ENCODE results near the gene ARL4A. TPM values are rescaled to one million over a fixed set of nuclear protein-coding genes. Genes with fewer than 3 reads are reported as not detected.

Gene ARL4A
- total and polyA plus RNA-seq, 9 of the 15 experiments (the other 6 are each of a cell fraction or from before 2014, with no cell fraction given) = 118 to 688 (median 172) TPM

DNA sequence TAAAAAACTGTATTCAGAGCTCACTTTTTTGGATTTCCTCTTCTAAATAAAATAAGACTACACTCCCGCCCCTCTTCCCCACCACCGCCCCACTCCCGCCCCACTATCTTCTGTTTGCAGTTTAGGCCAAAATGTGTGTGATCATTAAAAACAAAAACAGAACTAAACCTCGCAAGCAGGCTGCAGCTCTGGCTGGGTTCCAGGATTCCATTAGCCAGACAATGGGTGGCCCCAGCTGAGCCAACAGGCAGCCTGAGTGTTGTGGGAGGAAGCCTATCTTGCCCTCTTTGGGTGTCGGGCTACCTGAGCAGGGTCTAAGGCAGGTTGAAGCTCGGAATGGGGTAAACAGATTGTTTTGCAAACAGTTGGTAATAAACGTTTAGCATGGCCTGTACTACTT is 41.7 kb downstream of the ARL4A start (continued):
- TF ChIP-seq, protein P1, sequence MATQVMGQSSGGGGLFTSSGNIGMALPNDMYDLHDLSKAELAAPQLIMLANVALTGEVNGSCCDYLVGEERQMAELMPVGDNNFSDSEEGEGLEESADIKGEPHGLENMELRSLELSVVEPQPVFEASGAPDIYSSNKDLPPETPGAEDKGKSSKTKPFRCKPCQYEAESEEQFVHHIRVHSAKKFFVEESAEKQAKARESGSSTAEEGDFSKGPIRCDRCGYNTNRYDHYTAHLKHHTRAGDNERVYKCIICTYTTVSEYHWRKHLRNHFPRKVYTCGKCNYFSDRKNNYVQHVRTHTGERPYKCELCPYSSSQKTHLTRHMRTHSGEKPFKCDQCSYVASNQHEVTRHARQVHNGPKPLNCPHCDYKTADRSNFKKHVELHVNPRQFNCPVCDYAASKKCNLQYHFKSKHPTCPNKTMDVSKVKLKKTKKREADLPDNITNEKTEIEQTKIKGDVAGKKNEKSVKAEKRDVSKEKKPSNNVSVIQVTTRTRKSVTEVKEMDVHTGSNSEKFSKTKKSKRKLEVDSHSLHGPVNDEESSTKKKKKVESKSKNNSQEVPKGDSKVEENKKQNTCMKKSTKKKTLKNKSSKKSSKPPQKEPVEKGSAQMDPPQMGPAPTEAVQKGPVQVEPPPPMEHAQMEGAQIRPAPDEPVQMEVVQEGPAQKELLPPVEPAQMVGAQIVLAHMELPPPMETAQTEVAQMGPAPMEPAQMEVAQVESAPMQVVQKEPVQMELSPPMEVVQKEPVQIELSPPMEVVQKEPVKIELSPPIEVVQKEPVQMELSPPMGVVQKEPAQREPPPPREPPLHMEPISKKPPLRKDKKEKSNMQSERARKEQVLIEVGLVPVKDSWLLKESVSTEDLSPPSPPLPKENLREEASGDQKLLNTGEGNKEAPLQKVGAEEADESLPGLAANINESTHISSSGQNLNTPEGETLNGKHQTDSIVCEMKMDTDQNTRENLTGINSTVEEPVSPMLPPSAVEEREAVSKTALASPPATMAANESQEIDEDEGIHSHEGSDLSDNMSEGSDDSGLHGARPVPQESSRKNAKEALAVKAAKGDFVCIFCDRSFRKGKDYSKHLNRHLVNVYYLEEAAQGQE (IDR thresholded peaks at IDR 0.05; ENCODE audit: borderline replicate concordance) = peak; percentile 6; the same call in 1 of the 2 replicates
- TF ChIP-seq, protein P1 (CRISPR knock-in tag; IDR thresholded peaks at IDR 0.05; ENCODE audit: low read depth) = no peak
- TF ChIP-seq, protein P2, sequence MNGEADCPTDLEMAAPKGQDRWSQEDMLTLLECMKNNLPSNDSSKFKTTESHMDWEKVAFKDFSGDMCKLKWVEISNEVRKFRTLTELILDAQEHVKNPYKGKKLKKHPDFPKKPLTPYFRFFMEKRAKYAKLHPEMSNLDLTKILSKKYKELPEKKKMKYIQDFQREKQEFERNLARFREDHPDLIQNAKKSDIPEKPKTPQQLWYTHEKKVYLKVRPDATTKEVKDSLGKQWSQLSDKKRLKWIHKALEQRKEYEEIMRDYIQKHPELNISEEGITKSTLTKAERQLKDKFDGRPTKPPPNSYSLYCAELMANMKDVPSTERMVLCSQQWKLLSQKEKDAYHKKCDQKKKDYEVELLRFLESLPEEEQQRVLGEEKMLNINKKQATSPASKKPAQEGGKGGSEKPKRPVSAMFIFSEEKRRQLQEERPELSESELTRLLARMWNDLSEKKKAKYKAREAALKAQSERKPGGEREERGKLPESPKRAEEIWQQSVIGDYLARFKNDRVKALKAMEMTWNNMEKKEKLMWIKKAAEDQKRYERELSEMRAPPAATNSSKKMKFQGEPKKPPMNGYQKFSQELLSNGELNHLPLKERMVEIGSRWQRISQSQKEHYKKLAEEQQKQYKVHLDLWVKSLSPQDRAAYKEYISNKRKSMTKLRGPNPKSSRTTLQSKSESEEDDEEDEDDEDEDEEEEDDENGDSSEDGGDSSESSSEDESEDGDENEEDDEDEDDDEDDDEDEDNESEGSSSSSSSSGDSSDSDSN (IDR thresholded peaks at IDR 0.05; ENCODE audit: borderline replicate concordance in 1 of 2, low read depth in 2 of 2, low read length in 2 of 2) = peak in 1 of 2 experiments; percentile 70; a peak in 1 of 4 replicates
- TF ChIP-seq SOX6 (IDR thresholded peaks at IDR 0.05) (peak; percentile 98), ZNF584 (CRISPR knock-in tag; IDR thresholded peaks at IDR 0.05; ENCODE audit: low read depth) (no peak), PML (IDR thresholded peaks at IDR 0.05; ENCODE audit: low read length) (peak; percentile 75), TCF3 (CRISPR knock-in tag; IDR thresholded peaks at IDR 0.05) (peak; percentile 82), TRIM28 (IDR thresholded peaks at IDR 0.05) (no peak), MAZ (CRISPR knock-in tag; conservative IDR thresholded peaks at IDR 0.05 in 1 of 2, IDR thresholded peaks at IDR 0.05 in 1 of 2) (no peak), RBFOX2 (IDR thresholded peaks at IDR 0.05; ENCODE audit: low read depth, low read length) (0 out of 2 replicates have a peak, but pooled peaks have one; percentile 31), CXXC5 (CRISPR knock-in tag; IDR thresholded peaks at IDR 0.05) (peak; percentile 30; the same call in 1 of the 2 replicates), SAFB (IDR thresholded peaks at IDR 0.05; ENCODE audit: borderline replicate concordance, low read depth, low read length) (no peak), MYC (IDR thresholded peaks at IDR 0.05; ENCODE audit: low read depth, low read length) (0 out of 2 replicates have a peak, but pooled peaks have one; percentile 37), MYC (CRISPR knock-in tag; IDR thresholded peaks at IDR 0.05; ENCODE audit: borderline replicate concordance, low read depth) (no peak)
- TF ChIP-seq, protein P3, sequence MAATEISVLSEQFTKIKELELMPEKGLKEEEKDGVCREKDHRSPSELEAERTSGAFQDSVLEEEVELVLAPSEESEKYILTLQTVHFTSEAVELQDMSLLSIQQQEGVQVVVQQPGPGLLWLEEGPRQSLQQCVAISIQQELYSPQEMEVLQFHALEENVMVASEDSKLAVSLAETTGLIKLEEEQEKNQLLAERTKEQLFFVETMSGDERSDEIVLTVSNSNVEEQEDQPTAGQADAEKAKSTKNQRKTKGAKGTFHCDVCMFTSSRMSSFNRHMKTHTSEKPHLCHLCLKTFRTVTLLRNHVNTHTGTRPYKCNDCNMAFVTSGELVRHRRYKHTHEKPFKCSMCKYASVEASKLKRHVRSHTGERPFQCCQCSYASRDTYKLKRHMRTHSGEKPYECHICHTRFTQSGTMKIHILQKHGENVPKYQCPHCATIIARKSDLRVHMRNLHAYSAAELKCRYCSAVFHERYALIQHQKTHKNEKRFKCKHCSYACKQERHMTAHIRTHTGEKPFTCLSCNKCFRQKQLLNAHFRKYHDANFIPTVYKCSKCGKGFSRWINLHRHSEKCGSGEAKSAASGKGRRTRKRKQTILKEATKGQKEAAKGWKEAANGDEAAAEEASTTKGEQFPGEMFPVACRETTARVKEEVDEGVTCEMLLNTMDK (IDR thresholded peaks at IDR 0.05; ENCODE audit: borderline replicate concordance, insufficient read depth, low read depth, low read length, poor library complexity, severe bottlenecking) = no peak
